HG02798 (cell line): ENCODE results near the gene CLK2.
A peak's percentile ranks its signal among the peaks of the same experiment; 100 is the strongest.

Experiments
- ATAC-seq: cut with Tn5 transposase; IDR thresholded peaks from one replicate; pipeline ENCODE4 v1.9.1; 2021; ENCODE audit warnings: mild to moderate bottlenecking; ENCODE audit not compliant: unreplicated experiment, poor library complexity

The CLK2 gene

GRCh38 chr1:155273343-155274245 is at the start of gene CLK2:
Gene CLK2, minus strand, starts transcription at chr1:155273504. Its CDS starts 2,527 bp downstream, at chr1:155270977.
- peak; percentile 88 for ATAC-seq

- ATAC-seq, result no peak
Measured at GRCh38 chr1:155322571-155322952, 49.3 kb upstream of the CLK2 start.

GRCh38 chr1:155321639-155322503 is 48.6 kb upstream of the CLK2 start:
- no peak for ATAC-seq

- ATAC-seq, result no peak
Measured at GRCh38 chr1:155320661-155321617, 47.6 kb upstream of the CLK2 start, which contains the start of gene RUSC1. Gene RUSC1, plus strand, starts transcription at chr1:155320894. Its CDS starts 880 bp downstream, at chr1:155321774.

GRCh38 chr1:155320252-155320651 is 46.9 kb upstream of the CLK2 start:
- no peak for ATAC-seq

GRCh38 chr1:155319536-155319935 is 46.2 kb upstream of the CLK2 start:
- no peak for ATAC-seq

- ATAC-seq, result no peak
Measured at GRCh38 chr1:155318082-155318481, 44.8 kb upstream of the CLK2 start.

- no peak for ATAC-seq
Measured at GRCh38 chr1:155316922-155317321, 43.6 kb upstream of the CLK2 start.

GRCh38 chr1:155313261-155313660 is 40.0 kb upstream of the CLK2 start:
- no peak for ATAC-seq

- ATAC-seq, result no peak
Measured at GRCh38 chr1:155309423-155310021, 36.2 kb upstream of the CLK2 start.

- peak; percentile 97 for ATAC-seq
Measured at GRCh38 chr1:155308493-155309422, 35.5 kb upstream of the CLK2 start, which contains the start of gene FDPS. Gene FDPS, plus strand, starts transcription at chr1:155308866. Its CDS starts 924 bp downstream, at chr1:155309790.

- no peak for ATAC-seq
Measured at GRCh38 chr1:155307247-155307740, 34.0 kb upstream of the CLK2 start.

GRCh38 chr1:155305881-155306391 is 32.6 kb upstream of the CLK2 start:
- ATAC-seq, result no peak

- no peak for ATAC-seq
Measured at GRCh38 chr1:155304558-155305063, 31.3 kb upstream of the CLK2 start.

- no peak for ATAC-seq
Measured at GRCh38 chr1:155301342-155301841, 28.1 kb upstream of the CLK2 start, which contains the start of gene PKLR. Gene PKLR, minus strand, starts transcription at chr1:155301438. Its CDS starts 43 bp downstream, at chr1:155301395.

- no peak for ATAC-seq
Measured at GRCh38 chr1:155300553-155301329, 27.4 kb upstream of the CLK2 start.

GRCh38 chr1:155300024-155300423 is 26.7 kb upstream of the CLK2 start:
- ATAC-seq, result no peak
